RWPE1 (cell line): ENCODE results near the gene FAM117B.

Experiments used
- CTCF ChIA-PET: fragments of 350-600 bp; sonication (Branson Sonifier 250); formaldehyde crosslinking; extraction: SDS; loops from one replicate; lab custom pipeline; 2021; lab: Yijun Ruan, JAX
- POLR2A ChIA-PET: fragments of 400-600 bp; formaldehyde crosslinking; extraction: SDS; loops from one replicate; lab custom pipeline; 2020; ENCODE audit warnings: antibody characterized with exemption; ENCODE audit not compliant: low non-redundant PET; lab: Yijun Ruan, JAX
- DNase-seq: peaks from one replicate; pipeline ENCODE4 v3.0.0; 2012; ENCODE audit warnings: low spot score
- H3K27ac ChIP-seq: fragments of 450-650 bp; 2 replicates; pipeline ENCODE4 v1.5.1; 2017
- TF ChIP-seq, protein P1 (sequence below): fragments of 450-650 bp; conservative IDR thresholded peaks from 2 replicates; pipeline ENCODE4 v1.5.1; 2017; ENCODE audit warnings: low read depth, mild to moderate bottlenecking

FAM117B gene

DNA sequence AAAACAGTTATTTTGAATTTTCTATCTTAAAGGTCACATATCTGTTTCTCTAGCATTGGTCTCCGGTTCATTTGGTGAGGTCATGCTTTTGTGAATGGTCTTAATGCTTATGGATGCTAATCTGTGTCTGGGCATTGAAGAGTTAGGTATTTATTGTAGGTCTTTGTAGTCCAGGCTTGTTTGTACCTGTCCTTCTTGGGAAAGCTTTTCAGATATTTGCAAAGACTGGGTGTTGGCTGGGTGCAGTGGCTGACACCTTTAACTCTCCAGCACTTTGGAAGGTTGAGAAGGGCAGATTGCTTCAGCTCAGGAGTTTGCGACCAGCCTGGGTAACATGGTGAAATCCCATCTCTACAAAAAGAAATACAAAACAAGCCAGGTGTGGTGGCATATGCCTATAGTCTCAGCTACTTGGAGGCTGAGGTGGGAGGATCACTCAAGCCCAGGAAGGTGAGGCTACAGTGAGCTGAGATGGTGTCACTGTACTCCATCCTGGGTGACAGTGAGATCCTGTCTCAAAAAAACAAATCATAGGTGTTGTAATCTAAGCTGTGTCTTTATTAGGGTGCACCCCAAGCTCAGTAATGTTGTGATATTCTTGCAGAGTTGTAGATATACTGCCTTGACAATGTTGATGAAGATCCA, 82.3 kb downstream of the FAM117B start:
- DNase-seq, result no peak
- no peak overlapping the region for H3K27ac ChIP-seq
- POLR2A ChIA-PET, result no interaction called here
- CTCF ChIA-PET, result no interaction called here
- TF ChIP-seq, protein P1, sequence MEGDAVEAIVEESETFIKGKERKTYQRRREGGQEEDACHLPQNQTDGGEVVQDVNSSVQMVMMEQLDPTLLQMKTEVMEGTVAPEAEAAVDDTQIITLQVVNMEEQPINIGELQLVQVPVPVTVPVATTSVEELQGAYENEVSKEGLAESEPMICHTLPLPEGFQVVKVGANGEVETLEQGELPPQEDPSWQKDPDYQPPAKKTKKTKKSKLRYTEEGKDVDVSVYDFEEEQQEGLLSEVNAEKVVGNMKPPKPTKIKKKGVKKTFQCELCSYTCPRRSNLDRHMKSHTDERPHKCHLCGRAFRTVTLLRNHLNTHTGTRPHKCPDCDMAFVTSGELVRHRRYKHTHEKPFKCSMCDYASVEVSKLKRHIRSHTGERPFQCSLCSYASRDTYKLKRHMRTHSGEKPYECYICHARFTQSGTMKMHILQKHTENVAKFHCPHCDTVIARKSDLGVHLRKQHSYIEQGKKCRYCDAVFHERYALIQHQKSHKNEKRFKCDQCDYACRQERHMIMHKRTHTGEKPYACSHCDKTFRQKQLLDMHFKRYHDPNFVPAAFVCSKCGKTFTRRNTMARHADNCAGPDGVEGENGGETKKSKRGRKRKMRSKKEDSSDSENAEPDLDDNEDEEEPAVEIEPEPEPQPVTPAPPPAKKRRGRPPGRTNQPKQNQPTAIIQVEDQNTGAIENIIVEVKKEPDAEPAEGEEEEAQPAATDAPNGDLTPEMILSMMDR, result no peak

- ChIA-PET CTCF (no interaction called here), POLR2A (no interaction called here)
- TF ChIP-seq, protein P1, result no peak
- no peak for DNase-seq
- H3K27ac ChIP-seq, result no peak overlapping the region
Observed at GRCh38 chr2:202717598-202718310, 83.0 kb downstream of the FAM117B start.

- CTCF ChIA-PET, result no interaction called here
- no peak overlapping the region for H3K27ac ChIP-seq
- POLR2A ChIA-PET, result no interaction called here
- TF ChIP-seq, protein P1, result no peak
- DNase-seq, result peak; percentile 41
Observed at GRCh38 chr2:202718614-202719013, 83.8 kb downstream of the FAM117B start.

- TF ChIP-seq, protein P1, result no peak
- POLR2A ChIA-PET, result no interaction called here
- CTCF ChIA-PET, result no interaction called here
- no peak for DNase-seq
- no peak overlapping the region for H3K27ac ChIP-seq
Observed at GRCh38 chr2:202720226-202720625, 85.5 kb downstream of the FAM117B start.

DNA sequence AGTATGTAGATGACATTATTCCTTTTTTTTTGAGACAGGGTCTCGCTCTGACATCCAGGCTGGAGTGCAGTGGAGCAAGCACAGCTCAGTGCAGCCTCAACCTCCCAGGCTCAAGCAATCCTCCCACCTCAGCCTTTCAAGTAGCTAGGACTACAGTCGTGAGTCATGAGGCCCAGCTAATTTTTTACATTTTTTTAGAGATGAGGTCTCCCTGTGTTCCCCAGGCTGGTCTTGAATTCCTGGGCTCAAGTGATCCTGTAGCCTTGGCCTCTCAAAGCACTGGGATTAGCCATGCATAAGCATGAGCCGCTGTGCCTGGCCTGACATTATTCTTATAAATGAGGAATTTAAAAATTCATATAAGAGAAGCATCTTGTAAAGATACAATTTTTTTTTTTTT, 86.9 kb downstream of the FAM117B start:
- H3K27ac ChIP-seq, result no peak overlapping the region
- CTCF ChIA-PET, result interaction anchor here (0.5 kb wide), 1 partner anchor 37 kb away, joined by 4 read pairs; no protein-coding TSS in a partner anchor
- TF ChIP-seq, protein P1, result no peak
- POLR2A ChIA-PET, result no interaction called here
- no peak for DNase-seq

GRCh38 chr2:202723746-202724145, 89.0 kb downstream of the FAM117B start:
- H3K27ac ChIP-seq, result no peak overlapping the region
- DNase-seq, result no peak
- TF ChIP-seq, protein P1, result no peak
- ChIA-PET CTCF (interaction anchor here (0.5 to 1.1 kb wide), 3 partner anchors 20 to 759 kb away, joined by 3 read pairs; no protein-coding TSS in a partner anchor), POLR2A (no interaction called here)
